Esophagus muscularis mucosa (tissue), 4 donors: ENCODE measurements around the gene HBP1. TPM values are rescaled to one million over a fixed set of nuclear protein-coding genes. Genes with fewer than 3 reads are reported as not detected.

ENCODE experiments used
- DNase-seq: peaks from one replicate; pipeline ENCODE4 v3.0.0-alpha.2; 2017; ENCODE audit errors: extremely low spot score
- H3K27ac ChIP-seq, 4 donors: fragments of 200-600 bp; sonication (generic); replicated peaks in 1 of 4; 1 replicate in 3 of 4; 2 replicates in 1 of 4; pipeline ENCODE4 v1.5.1; 2016 to 2019; ENCODE audit warnings: mild to moderate bottlenecking in 1 of 4
- H3K27me3 ChIP-seq, 4 donors: fragments of 200-600 bp; sonication (generic); one replicate each; pipeline versions ENCODE4 v1.5.1 to v1.6.0; 2016 to 2019
- H3K36me3 ChIP-seq, 4 donors: fragments of 200-600 bp; sonication (generic); one replicate each; pipeline ENCODE4 v1.5.1; 2016 to 2019
- H3K4me1 ChIP-seq, 4 donors: fragments of 200-600 bp; sonication (generic); one replicate each; pipeline ENCODE4 v1.5.1; 2016 to 2019
- H3K4me3 ChIP-seq, 4 donors: fragments of 200-600 bp; sonication (generic); 1 replicate in 2 of 4; 2 replicates in 2 of 4; pipeline ENCODE4 v1.5.1; 2016 to 2019; ENCODE audit warnings: mild to moderate bottlenecking in 4 of 4, moderate library complexity in 1 of 4
- H3K9me3 ChIP-seq, 4 donors: fragments of 200-600 bp; sonication (generic); 1 replicate in 3 of 4; 2 replicates in 1 of 4; pipeline ENCODE4 v1.5.1; 2016 to 2019
- EP300 ChIP-seq: sonication (generic); formaldehyde crosslinking; IDR thresholded peaks from one replicate; pipeline ENCODE4 v1.6.1; 2017; ENCODE audit warnings: antibody characterized with exemption
- POLR2A ChIP-seq: fragments of 450-650 bp; IDR thresholded peaks from one replicate; pipeline ENCODE4 v1.6.1; 2017; ENCODE audit warnings: antibody characterized with exemption, moderate library complexity, mild to moderate bottlenecking, low read depth
- POLR2AphosphoS5 ChIP-seq, 2 donors: sonication (generic); formaldehyde crosslinking; IDR thresholded peaks; one replicate each; pipeline ENCODE4 v1.6.1; 2017; ENCODE audit warnings: antibody characterized with exemption in 2 of 2
- WGBS: methylation state at CpG from one replicate; pipeline ENCODE4 v1.1.5; 2018; 5-methylcytosine and 5-hydroxymethylcytosine counted together
- intact Hi-C: fragments of 100-400 bp; cut with DNase I; formaldehyde crosslinking; loops from one replicate; pipeline ENCODE4 v1.15.1; 2023
- total RNA-seq, 4 donors: library from RNA; depleted of rRNA; stranded (reverse); fragments of >200 nt; gene quantifications; one replicate each; pipeline versions ENCODE4 v1.1.0 to v1.2.1, GENCODE V29; 2016
- TF ChIP-seq, protein P1 (sequence below), 3 experiments: fragments of 200-600 bp in 2 of 3; fragments of 450-650 bp in 1 of 3; sonication (generic) in 2 of 3; IDR thresholded peaks; one replicate each; pipeline ENCODE4 v1.5.1; 2017 to 2019; ENCODE audit warnings: antibody characterized with exemption in 3 of 3, mild to moderate bottlenecking in 2 of 3, moderate library complexity in 1 of 3

HBP1 gene
- total RNA-seq, 4 donors from 2014 or later: 60.4 to 113 (median 110) TPM

DNA sequence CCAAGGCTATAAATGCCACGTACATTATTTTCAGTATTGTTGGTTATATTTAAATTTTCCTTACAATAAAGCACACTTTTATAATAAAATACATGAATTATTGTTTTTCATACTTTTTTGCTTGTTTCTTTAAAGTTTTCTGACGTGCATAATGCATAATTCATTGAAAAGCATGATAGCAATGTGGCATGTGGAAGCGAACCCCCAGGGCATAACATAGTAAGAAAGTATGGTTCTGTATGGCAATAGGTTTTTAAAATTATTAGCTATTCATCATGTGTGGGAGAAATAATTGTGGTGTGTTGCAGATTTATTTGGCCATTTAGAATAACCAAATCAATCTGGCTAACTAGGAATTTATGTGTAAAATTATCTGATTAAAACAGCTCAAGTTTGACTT lies 7.4 kb upstream of the HBP1 start:
- TF ChIP-seq, protein P1, sequence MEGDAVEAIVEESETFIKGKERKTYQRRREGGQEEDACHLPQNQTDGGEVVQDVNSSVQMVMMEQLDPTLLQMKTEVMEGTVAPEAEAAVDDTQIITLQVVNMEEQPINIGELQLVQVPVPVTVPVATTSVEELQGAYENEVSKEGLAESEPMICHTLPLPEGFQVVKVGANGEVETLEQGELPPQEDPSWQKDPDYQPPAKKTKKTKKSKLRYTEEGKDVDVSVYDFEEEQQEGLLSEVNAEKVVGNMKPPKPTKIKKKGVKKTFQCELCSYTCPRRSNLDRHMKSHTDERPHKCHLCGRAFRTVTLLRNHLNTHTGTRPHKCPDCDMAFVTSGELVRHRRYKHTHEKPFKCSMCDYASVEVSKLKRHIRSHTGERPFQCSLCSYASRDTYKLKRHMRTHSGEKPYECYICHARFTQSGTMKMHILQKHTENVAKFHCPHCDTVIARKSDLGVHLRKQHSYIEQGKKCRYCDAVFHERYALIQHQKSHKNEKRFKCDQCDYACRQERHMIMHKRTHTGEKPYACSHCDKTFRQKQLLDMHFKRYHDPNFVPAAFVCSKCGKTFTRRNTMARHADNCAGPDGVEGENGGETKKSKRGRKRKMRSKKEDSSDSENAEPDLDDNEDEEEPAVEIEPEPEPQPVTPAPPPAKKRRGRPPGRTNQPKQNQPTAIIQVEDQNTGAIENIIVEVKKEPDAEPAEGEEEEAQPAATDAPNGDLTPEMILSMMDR (IDR thresholded peaks at IDR 0.05): no peak
- TF ChIP-seq POLR2A: no peak
- TF ChIP-seq EP300: no peak
- no peak for TF ChIP-seq POLR2AphosphoS5 (IDR thresholded peaks at IDR 0.05)
- H3K27me3 ChIP-seq: no peaks in the 10 kb centered on the region
- H3K4me3 ChIP-seq: no peak overlapping the region
- peaks cover 0 to 21% (median 4%) of the 10 kb centered on the region in 4 donors for H3K36me3 ChIP-seq
- WGBS: 90% methylated on average over 3 of the region's 3 CpGs
- H3K27ac ChIP-seq: no peak overlapping the region
- H3K4me1 ChIP-seq: no peaks in the 10 kb centered on the region
- no peak for DNase-seq
- intact Hi-C loops: no loop called here
- no peaks in the 10 kb centered on the region for H3K9me3 ChIP-seq

DNA sequence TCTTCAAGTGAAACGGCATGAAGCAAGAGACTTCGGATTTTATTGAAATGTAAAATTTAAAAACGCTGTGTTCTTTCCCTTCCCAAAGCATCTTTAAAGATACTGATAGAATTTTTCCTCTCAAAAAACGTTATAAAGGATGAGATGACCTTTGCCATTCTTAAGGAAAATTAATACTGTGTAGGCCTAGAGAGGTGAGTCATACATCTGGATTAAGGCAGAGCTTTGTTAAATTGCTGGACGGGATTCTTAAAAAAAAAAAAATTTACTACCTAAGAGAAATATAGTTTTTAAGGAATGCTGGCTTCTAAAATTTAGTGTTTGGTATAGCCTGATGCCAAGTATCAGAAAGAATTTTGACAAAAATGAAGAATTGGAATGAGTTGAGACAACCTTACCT lies 6.3 kb upstream of the HBP1 start:
- Histone ChIP-seq H3K4me1 (peaks cover 0 to 7% (median 2%) of the 10 kb centered on the region in 4 donors), H3K27me3 (no peaks in the 10 kb centered on the region), H3K4me3 (no peak overlapping the region), H3K36me3 (peaks cover 0 to 13% (median under 1%) of the 10 kb centered on the region in 4 donors), H3K9me3 (no peaks in the 10 kb centered on the region), H3K27ac (no peak overlapping the region)
- intact Hi-C loops: no loop called here
- 77% methylated on average over 5 of the region's 5 CpGs for WGBS
- DNase-seq: no peak
- no peak for TF ChIP-seq EP300
- TF ChIP-seq, protein P1 (IDR thresholded peaks at IDR 0.05): no peak
- TF ChIP-seq POLR2AphosphoS5 (IDR thresholded peaks at IDR 0.05): no peak

DNA sequence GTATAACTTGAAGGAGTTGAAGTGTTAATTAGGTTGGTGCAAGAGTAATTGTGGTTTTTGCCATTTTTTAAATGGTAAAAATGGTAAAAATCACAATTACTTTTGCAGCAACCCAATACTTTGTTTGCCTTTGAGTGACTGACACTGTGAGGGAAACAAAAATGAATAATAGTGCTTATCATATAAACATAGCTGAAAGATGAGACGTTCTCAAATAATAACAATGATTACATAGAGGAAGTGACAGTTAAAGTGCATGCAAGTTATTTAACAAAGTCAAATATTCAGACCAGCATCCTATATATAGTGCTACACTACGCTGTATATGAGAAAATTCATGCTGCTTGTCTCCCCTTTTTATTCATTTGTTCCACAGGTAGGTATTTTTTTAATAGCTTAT lies 4.7 kb upstream of the HBP1 start:
- intact Hi-C loops: no loop called here
- Histone ChIP-seq H3K4me3 (no peak overlapping the region), H3K36me3 (peaks cover 0 to 10% (median 0%) of the 10 kb centered on the region in 4 donors), H3K27ac (no peak overlapping the region), H3K9me3 (no peaks in the 10 kb centered on the region), H3K4me1 (peaks cover 0 to 7% (median 2%) of the 10 kb centered on the region in 4 donors), H3K27me3 (no peaks in the 10 kb centered on the region)
- 41% methylated on average over 2 of the region's 2 CpGs for WGBS
- no peak for DNase-seq
- TF ChIP-seq POLR2AphosphoS5 (IDR thresholded peaks at IDR 0.05): no peak
- no peak for TF ChIP-seq POLR2A
- TF ChIP-seq, protein P1 (IDR thresholded peaks at IDR 0.05): no peak
- no peak for TF ChIP-seq EP300

DNA sequence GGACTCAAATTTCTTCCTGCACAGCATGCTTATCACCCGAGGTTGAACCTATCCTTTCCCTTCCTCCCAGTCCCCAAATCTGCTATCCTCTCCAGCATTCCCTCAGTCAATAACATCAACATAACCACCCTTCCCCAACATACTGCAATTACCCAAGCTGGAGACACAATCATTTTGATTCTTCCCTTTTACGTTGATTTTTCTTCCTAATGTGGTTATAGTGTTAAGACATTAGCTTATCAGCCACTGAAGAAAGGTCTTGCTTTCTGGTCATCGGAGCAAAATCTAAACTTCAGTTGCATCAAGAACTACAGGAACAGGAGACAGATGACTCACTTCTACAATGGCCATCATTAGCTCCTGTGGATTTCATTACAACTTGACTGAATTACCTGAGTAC lies 3.5 kb upstream of the HBP1 start:
- Histone ChIP-seq H3K36me3 (no peaks in the 10 kb centered on the region), H3K4me1 (peaks cover 3 to 9% (median 5%) of the 10 kb centered on the region in 4 donors), H3K27me3 (no peaks in the 10 kb centered on the region), H3K27ac (no peak overlapping the region), H3K4me3 (no peak overlapping the region), H3K9me3 (no peaks in the 10 kb centered on the region)
- DNase-seq: no peak
- intact Hi-C loops: no loop called here
- TF ChIP-seq EP300 (no peak), POLR2AphosphoS5 (IDR thresholded peaks at IDR 0.05) (no peak), POLR2A (no peak)
- TF ChIP-seq, protein P1 (IDR thresholded peaks at IDR 0.05): no peak
- WGBS: 78% methylated on average over 3 of the region's 3 CpGs
